GM23338 (cell line): Measurements from ENCODE around the gene ANKRD22. TPM values are rescaled to one million over a fixed set of nuclear protein-coding genes. Genes with fewer than 3 reads are reported as not detected.

Experiments
- ATAC-seq: fragments of 200-7000 bp; cut with Tn5 transposase; 3 replicates; pipeline ENCODE4 v1.9.1; 2020
- DNase-seq: peaks from one replicate; pipeline ENCODE4 v3.0.0-alpha.2; 2015; ENCODE audit warnings: low spot score
- H2AFZ ChIP-seq: fragments of 200-600 bp; sonication (generic); 2 replicates; pipeline ENCODE4 v1.8.0; 2016; ENCODE audit warnings: antibody characterized with exemption, mild to moderate bottlenecking, moderate library complexity
- H3F3A ChIP-seq: fragments of 200-600 bp; sonication (generic); replicated peaks from 2 replicates; pipeline ENCODE4 v1.8.0; 2017; ENCODE audit warnings: antibody characterized with exemption, mixed run types, low read depth
- H3K27ac ChIP-seq: fragments of 200-600 bp; sonication (generic); 2 replicates; pipeline ENCODE4 v1.6.1; 2016; ENCODE audit warnings: low read depth
- H3K27me3 ChIP-seq: fragments of 200-600 bp; sonication (generic); 2 replicates; pipeline ENCODE4 v1.8.0; 2016; ENCODE audit warnings: mild to moderate bottlenecking, mixed run types, moderate library complexity; ENCODE audit not compliant: insufficient read depth
- H3K36me3 ChIP-seq: fragments of 200-600 bp; sonication (generic); 2 replicates; pipeline ENCODE4 v1.8.0; 2016; ENCODE audit warnings: mild to moderate bottlenecking; ENCODE audit not compliant: insufficient read depth
- H3K4me1 ChIP-seq: fragments of 200-600 bp; sonication (generic); 2 replicates; pipeline ENCODE4 v1.8.0; 2016; ENCODE audit warnings: mild to moderate bottlenecking, moderate library complexity; ENCODE audit not compliant: insufficient read depth
- H3K4me2 ChIP-seq: fragments of 200-600 bp; sonication (generic); 2 replicates; pipeline ENCODE4 v1.7.1; 2017; ENCODE audit warnings: mixed run types
- H3K4me3 ChIP-seq: fragments of 200-600 bp; sonication (generic); 2 replicates; pipeline ENCODE4 v1.6.1; 2016; ENCODE audit warnings: mixed run types
- H3K79me2 ChIP-seq: fragments of 200-600 bp; sonication (generic); replicated peaks from 2 replicates; pipeline ENCODE4 v1.8.0; 2017; ENCODE audit warnings: mild to moderate bottlenecking; ENCODE audit not compliant: insufficient read depth
- H3K9me2 ChIP-seq: fragments of 200-600 bp; sonication (generic); 2 replicates; pipeline ENCODE4 v1.8.0; 2017; ENCODE audit not compliant: insufficient read depth
- H4K20me1 ChIP-seq: fragments of 200-600 bp; sonication (generic); replicated peaks from 2 replicates; pipeline ENCODE4 v1.8.0; 2017; ENCODE audit warnings: mild to moderate bottlenecking; ENCODE audit not compliant: insufficient read depth
- H3K27ac Mint-ChIP-seq: 2 replicates; pipeline ENCODE4 v1.8.0; 2020; ENCODE audit warnings: inconsistent platforms, mild to moderate bottlenecking, moderate library complexity, mixed read lengths
- H3K27me3 Mint-ChIP-seq: 3 replicates; pipeline ENCODE4 v1.8.0; 2022; ENCODE audit warnings: low read depth, mild to moderate bottlenecking, moderate library complexity, mixed read lengths, inconsistent platforms; ENCODE audit not compliant: insufficient read depth, poor library complexity
- H3K36me3 Mint-ChIP-seq: 3 replicates; pipeline ENCODE4 v1.8.0; 2021; ENCODE audit warnings: low read depth, mild to moderate bottlenecking, inconsistent platforms, moderate library complexity, mixed read lengths
- H3K4me1 Mint-ChIP-seq: 3 replicates; pipeline ENCODE4 v1.8.0; 2020; ENCODE audit warnings: mild to moderate bottlenecking, inconsistent platforms, mixed read lengths
- H3K4me3 Mint-ChIP-seq: 3 replicates; pipeline ENCODE4 v1.8.0; 2021; ENCODE audit warnings: moderate library complexity, mild to moderate bottlenecking, inconsistent platforms, mixed read lengths
- H3K9me3 Mint-ChIP-seq: 3 replicates; pipeline ENCODE4 v1.8.0; 2020; ENCODE audit warnings: moderate library complexity, mild to moderate bottlenecking, inconsistent platforms, mixed read lengths
- CREB1 ChIP-seq: fragments of 250-450 bp; sonication (Bioruptor Pico); IDR thresholded peaks from 2 replicates; pipeline ENCODE4 v1.5.0; 2020; ENCODE audit warnings: low read depth, mild to moderate bottlenecking, moderate library complexity
- CTCF ChIP-seq, 2 experiments: fragments of 200-600 bp in 1 of 2; sonication (generic) in 1 of 2; conservative IDR thresholded peaks; 2 replicates each; pipeline versions ENCODE4 v1.5.1 to v1.6.1; 2016 to 2017; ENCODE audit warnings: antibody characterized with exemption in 2 of 2, low read depth in 2 of 2, mild to moderate bottlenecking in 2 of 2, moderate library complexity in 1 of 2
- EZH2 ChIP-seq: fragments of 200-600 bp; sonication (generic); IDR thresholded peaks from one replicate; pipeline ENCODE4 v1.8.0; 2017; ENCODE audit warnings: antibody characterized with exemption, mild to moderate bottlenecking, low read depth; ENCODE audit not compliant: unreplicated experiment
- EZH2phosphoT487 ChIP-seq: fragments of 200-600 bp; sonication (generic); IDR thresholded peaks from one replicate; pipeline ENCODE4 v1.8.1; 2018; ENCODE audit warnings: antibody characterized with exemption; ENCODE audit not compliant: unreplicated experiment
- JUNB ChIP-seq: IDR thresholded peaks from one replicate; pipeline ENCODE4 v1.6.1; 2016; ENCODE audit warnings: antibody characterized with exemption; ENCODE audit not compliant: unreplicated experiment
- NANOG ChIP-seq: IDR thresholded peaks from 2 replicates; pipeline ENCODE4 v1.6.1; 2016; ENCODE audit warnings: antibody characterized with exemption, borderline replicate concordance
- POLR2AphosphoS5 ChIP-seq: IDR thresholded peaks from 2 replicates; pipeline ENCODE4 v1.6.1; 2016; ENCODE audit warnings: antibody characterized with exemption, low read depth
- REST ChIP-seq: IDR thresholded peaks from one replicate; pipeline ENCODE4 v1.6.1; 2018; ENCODE audit warnings: antibody characterized with exemption; ENCODE audit not compliant: unreplicated experiment
- STAT1 ChIP-seq: IDR thresholded peaks from one replicate; pipeline ENCODE4 v1.6.1; 2016; ENCODE audit warnings: antibody characterized with exemption; ENCODE audit not compliant: unreplicated experiment
- ZNF114 ChIP-seq: fragments of 250-450 bp; sonication (Bioruptor Pico); IDR thresholded peaks from 2 replicates; pipeline ENCODE4 v1.5.0; 2020; ENCODE audit warnings: mild to moderate bottlenecking, moderate library complexity
- ZNF331 ChIP-seq: fragments of 250-450 bp; sonication (Bioruptor Pico); IDR thresholded peaks from 2 replicates; pipeline ENCODE4 v1.5.0; 2020; ENCODE audit warnings: low read depth, mild to moderate bottlenecking, moderate library complexity
- ZNF462 ChIP-seq: fragments of 250-450 bp; sonication (Bioruptor Pico); IDR thresholded peaks from 2 replicates; pipeline ENCODE4 v1.5.0; 2020; ENCODE audit warnings: mild to moderate bottlenecking, moderate library complexity
- polyA plus RNA-seq: library from polyadenylated mRNA; unstranded; fragments of >200 nt; fragmentation: Nextera tagmentation; extraction: Ambion mirVana; gene quantifications from 2 replicates; pipeline ENCODE4 v1.2.1, GENCODE V29; 2016
- total RNA-seq: library from RNA; depleted of rRNA; stranded (reverse); fragments of >200 nt; shearing (Covaris generic); gene quantifications from 2 replicates; pipeline ENCODE4 v1.2.3, GENCODE V29; 2014
- TF ChIP-seq, protein P1 (sequence below): IDR thresholded peaks from 2 replicates; pipeline ENCODE4 v1.6.1; 2016; ENCODE audit warnings: antibody characterized with exemption

ANKRD22 gene
- total and polyA plus RNA-seq, 2 experiments from 2014 or later, result not detected

DNA sequence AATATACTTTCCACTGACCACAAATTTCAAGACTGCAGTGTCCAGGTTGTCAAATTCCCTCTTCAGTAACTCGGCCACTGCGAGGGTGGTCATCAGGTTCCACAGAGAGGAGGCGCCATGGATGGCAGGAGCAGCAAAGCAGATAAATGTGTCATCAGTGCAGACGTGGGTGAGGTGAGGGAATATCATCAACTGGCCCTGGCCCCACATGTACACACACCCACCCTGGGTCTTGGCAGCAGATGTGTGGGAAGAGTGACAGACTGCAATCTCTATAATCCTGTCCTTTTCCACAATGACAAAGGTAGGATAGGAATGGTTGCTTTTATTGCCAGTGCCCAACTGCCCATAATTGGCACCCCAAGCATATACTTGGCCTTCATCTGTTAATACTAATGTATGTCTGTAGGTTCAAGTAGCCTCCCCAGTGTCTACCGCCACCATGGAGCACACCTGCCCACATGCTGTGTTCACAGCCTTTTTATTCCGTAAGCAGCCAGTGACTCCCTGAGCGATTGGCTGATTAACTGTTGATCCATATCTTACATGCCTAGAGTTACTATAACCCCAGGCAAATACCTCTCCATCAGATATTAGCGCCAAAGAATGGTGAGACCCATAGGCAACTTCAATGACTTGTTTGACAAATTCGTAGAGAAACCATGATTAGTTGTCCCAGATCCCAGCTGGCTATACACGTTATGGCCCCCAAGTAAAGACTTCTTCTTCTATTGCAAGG lies 65.4 kb downstream of the ANKRD22 start:
- Histone ChIP-seq H3K36me3 (no peaks in the 10 kb centered on the region), H3K4me3 (no peak overlapping the region), H4K20me1 (no peaks in the 10 kb centered on the region), H2AFZ (no peak overlapping the region), H3K9me2 (no peaks in the 10 kb centered on the region), H3K4me1 (no peaks in the 10 kb centered on the region), H3F3A (no peaks in the 10 kb centered on the region), H3K4me2 (no peak overlapping the region), H3K27me3 (no peaks in the 10 kb centered on the region), H3K79me2 (no peaks in the 10 kb centered on the region), H3K27ac (no peak overlapping the region)
- Mint-ChIP-seq H3K4me3 (no peak overlapping the region), H3K27me3 (peaks cover 2% of the 10 kb centered on the region), H3K9me3 (no peaks in the 10 kb centered on the region), H3K36me3 (no peaks in the 10 kb centered on the region), H3K4me1 (peaks cover 4% of the 10 kb centered on the region; the same call in 1 of the 3 replicates), H3K27ac (no peak overlapping the region)
- ATAC-seq (no peak), DNase-seq (no peak)
- TF ChIP-seq CTCF (conservative IDR thresholded peaks at IDR 0.05; ENCODE audit: low read depth in 2 of 2) (no peak), ZNF114 (CRISPR knock-in tag) (no peak), CREB1 (CRISPR knock-in tag) (no peak), STAT1 (no peak), EZH2phosphoT487 (no peak), NANOG (no peak), JUNB (no peak), ZNF462 (CRISPR knock-in tag) (no peak), REST (no peak), POLR2AphosphoS5 (no peak), EZH2 (no peak), ZNF331 (CRISPR knock-in tag) (no peak)
- TF ChIP-seq, protein P1, sequence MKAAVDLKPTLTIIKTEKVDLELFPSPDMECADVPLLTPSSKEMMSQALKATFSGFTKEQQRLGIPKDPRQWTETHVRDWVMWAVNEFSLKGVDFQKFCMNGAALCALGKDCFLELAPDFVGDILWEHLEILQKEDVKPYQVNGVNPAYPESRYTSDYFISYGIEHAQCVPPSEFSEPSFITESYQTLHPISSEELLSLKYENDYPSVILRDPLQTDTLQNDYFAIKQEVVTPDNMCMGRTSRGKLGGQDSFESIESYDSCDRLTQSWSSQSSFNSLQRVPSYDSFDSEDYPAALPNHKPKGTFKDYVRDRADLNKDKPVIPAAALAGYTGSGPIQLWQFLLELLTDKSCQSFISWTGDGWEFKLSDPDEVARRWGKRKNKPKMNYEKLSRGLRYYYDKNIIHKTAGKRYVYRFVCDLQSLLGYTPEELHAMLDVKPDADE, result no peak
